K562 (cell line): Measurements from ENCODE around the gene PRSS8. TPM values are rescaled to one million over a fixed set of nuclear protein-coding genes. Genes with fewer than 3 reads are reported as not detected.

Source experiments
- FOXJ2 ChIP-seq: fragments of 200-800 bp; sonication (Bioruptor generic); IDR thresholded peaks from 2 replicates; pipeline ENCODE4 v1.6.1; 2016; ENCODE audit warnings: missing genetic modification characterization, missing compliant biosample characterization
- FOXK2 ChIP-seq, 2 experiments: fragments of 450-650 bp; IDR thresholded peaks in 1 of 2; conservative IDR thresholded peaks in 1 of 2; 2 replicates each; pipeline ENCODE4 v1.6.1; 2016; ENCODE audit warnings: low read depth in 2 of 2, mild to moderate bottlenecking in 1 of 2
- GABPA ChIP-seq: fragments of 200-800 bp; sonication (Bioruptor generic); conservative IDR thresholded peaks from 2 replicates; pipeline ENCODE4 v1.6.1; 2016; ENCODE audit warnings: low read depth, missing genetic modification characterization, missing compliant biosample characterization
- HCFC1 ChIP-seq: IDR thresholded peaks from 2 replicates; pipeline ENCODE4 v1.6.1; 2012; ENCODE audit warnings: low read depth, low read length, improper control_type of control experiment
- HDGF ChIP-seq: fragments of 450-650 bp; IDR thresholded peaks from 2 replicates; pipeline ENCODE4 v1.6.1; 2016
- ILK ChIP-seq: fragments of 450-650 bp; IDR thresholded peaks from 2 replicates; pipeline ENCODE4 v1.6.1; 2016; ENCODE audit warnings: missing genetic modification characterization, low read depth, mild to moderate bottlenecking, missing compliant biosample characterization, moderate library complexity, borderline replicate concordance
- MAX ChIP-seq: sonication (generic); formaldehyde crosslinking; IDR thresholded peaks from 2 replicates; pipeline ENCODE4 v1.9.0; 2022; ENCODE audit warnings: mild to moderate bottlenecking, missing genetic modification reagents
- MYNN ChIP-seq, 2 experiments: sonication (generic); formaldehyde crosslinking in 1 of 2; IDR thresholded peaks; 2 replicates each; pipeline versions ENCODE4 v1.5.0 to v1.6.1; 2016 to 2020; ENCODE audit warnings: antibody characterized with exemption in 1 of 2, missing genetic modification reagents in 1 of 2
- SAFB2 ChIP-seq: fragments of 200-400 bp; formaldehyde crosslinking; IDR thresholded peaks from 2 replicates; pipeline ENCODE4 v1.6.1; 2018; ENCODE audit warnings: borderline replicate concordance, low read length, low read depth, moderate library complexity; ENCODE audit not compliant: severe bottlenecking
- SLC30A9 ChIP-seq: fragments of 250-450 bp; sonication (Bioruptor Pico); IDR thresholded peaks from 2 replicates; pipeline ENCODE4 v1.8.0; 2022; ENCODE audit warnings: mild to moderate bottlenecking, moderate library complexity
- TAF15 ChIP-seq: fragments of 200-400 bp; formaldehyde crosslinking; IDR thresholded peaks from 2 replicates; pipeline ENCODE4 v1.6.1; 2017; ENCODE audit warnings: mild to moderate bottlenecking, low read depth, low read length, moderate library complexity
- VEZF1 ChIP-seq: fragments of 200-800 bp; sonication (Bioruptor generic); IDR thresholded peaks from 2 replicates; pipeline ENCODE4 v1.6.1; 2017; ENCODE audit warnings: missing genetic modification characterization, missing compliant biosample characterization
- ZFX ChIP-seq: sonication (generic); formaldehyde crosslinking; IDR thresholded peaks from 2 replicates; pipeline ENCODE4 v1.8.0; 2022; ENCODE audit warnings: mild to moderate bottlenecking, missing genetic modification reagents, moderate library complexity
- ZNF318 ChIP-seq, 2 experiments: fragments of 450-650 bp; IDR thresholded peaks; 2 replicates each; pipeline ENCODE4 v1.6.1; 2016; ENCODE audit warnings: mild to moderate bottlenecking in 2 of 2, borderline replicate concordance in 1 of 2, low read depth in 1 of 2, moderate library complexity in 1 of 2
- polyA plus RNA-seq, 8 experiments: library from polyadenylated mRNA; depleted of rRNA in 4 of 8; stranded (reverse) in 5 of 8; unstranded in 3 of 8; fragments of >200 nt; fragmentation: Nextera tagmentation in 2 of 8; fragmentation: Illumina TruSeq in 1 of 8; extraction: Ambion mirVana in 2 of 8; extraction: Trizol in 1 of 8; gene quantifications; 2 replicates each; pipeline versions ENCODE4 v1.2.1 to v1.2.3, GENCODE V29; 2011 to 2014; ENCODE audit warnings: inconsistent platforms in 1 of 8, missing spikeins in 1 of 8
- total RNA-seq, 7 experiments: library from RNA; depleted of rRNA in 6 of 7; stranded (reverse); fragments of >200 nt in 6 of 7; fragmentation: Illumina TruSeq in 2 of 7; extraction: Trizol in 2 of 7; gene quantifications; 2 replicates each; pipeline versions ENCODE4 v1.2.1 to v1.2.3, GENCODE V29; 2011 to 2021; ENCODE audit warnings: low replicate concordance in 1 of 7

Gene PRSS8
- total and polyA plus RNA-seq, 9 of the 15 experiments (the other 6 are each of a cell fraction or from before 2014, with no cell fraction given): 0.25 to 3.9 (median 1.3) TPM; not detected in 1

- no peak for TF ChIP-seq SLC30A9 (CRISPR knock-in tag)
- no peak; the same call in 1 of the 2 replicates for TF ChIP-seq MAX (CRISPR knock-in tag)
- peak; percentile 2; the same call in 1 of the 2 replicates for TF ChIP-seq GABPA (tag)
- TF ChIP-seq HDGF: no peak
- TF ChIP-seq VEZF1: peak; percentile 92
- TF ChIP-seq ZNF318 (IDR thresholded peaks at IDR 0.05; ENCODE audit: borderline replicate concordance in 1 of 2, low read depth in 1 of 2): no peak
- TF ChIP-seq SAFB2: no peak
- TF ChIP-seq ILK (tag): no peak
- peak; percentile 85 for TF ChIP-seq ZFX (CRISPR knock-in tag)
- TF ChIP-seq MYNN (IDR thresholded peaks at IDR 0.05): no peak
- no peak for TF ChIP-seq MYNN (CRISPR knock-in tag; IDR thresholded peaks at IDR 0.05)
- TF ChIP-seq HCFC1: peak; percentile 59; the same call in 1 of the 2 replicates
- TF ChIP-seq FOXJ2: peak; percentile 66; the same call in 1 of the 2 replicates
- no peak for TF ChIP-seq TAF15
- TF ChIP-seq FOXK2 (conservative IDR thresholded peaks at IDR 0.05 in 1 of 2, IDR thresholded peaks at IDR 0.05 in 1 of 2; ENCODE audit: low read depth in 2 of 2): peak in 1 of 2 experiments; percentile 100; a peak in 2 of 4 replicates
Measured at GRCh38 chr16:31179747-31180459, 44.4 kb upstream of the PRSS8 start, which contains the start of gene FUS (continued).
